NCI-H2227 treated with DMSO at 0.1 percent for 48 hours (cell line): ENCODE measurements around the gene NELFB.

Experiments used
- DNase-seq: peaks from one replicate; lab custom pipeline; 2025; lab: John Stamatoyannopoulos, UW

NELFB gene

GRCh38 chr9:137268538-137269201, 13.5 kb downstream of the NELFB start:
- no peak for DNase-seq

GRCh38 chr9:137269231-137269772, 14.2 kb downstream of the NELFB start:
- DNase-seq = no peak

DNA sequence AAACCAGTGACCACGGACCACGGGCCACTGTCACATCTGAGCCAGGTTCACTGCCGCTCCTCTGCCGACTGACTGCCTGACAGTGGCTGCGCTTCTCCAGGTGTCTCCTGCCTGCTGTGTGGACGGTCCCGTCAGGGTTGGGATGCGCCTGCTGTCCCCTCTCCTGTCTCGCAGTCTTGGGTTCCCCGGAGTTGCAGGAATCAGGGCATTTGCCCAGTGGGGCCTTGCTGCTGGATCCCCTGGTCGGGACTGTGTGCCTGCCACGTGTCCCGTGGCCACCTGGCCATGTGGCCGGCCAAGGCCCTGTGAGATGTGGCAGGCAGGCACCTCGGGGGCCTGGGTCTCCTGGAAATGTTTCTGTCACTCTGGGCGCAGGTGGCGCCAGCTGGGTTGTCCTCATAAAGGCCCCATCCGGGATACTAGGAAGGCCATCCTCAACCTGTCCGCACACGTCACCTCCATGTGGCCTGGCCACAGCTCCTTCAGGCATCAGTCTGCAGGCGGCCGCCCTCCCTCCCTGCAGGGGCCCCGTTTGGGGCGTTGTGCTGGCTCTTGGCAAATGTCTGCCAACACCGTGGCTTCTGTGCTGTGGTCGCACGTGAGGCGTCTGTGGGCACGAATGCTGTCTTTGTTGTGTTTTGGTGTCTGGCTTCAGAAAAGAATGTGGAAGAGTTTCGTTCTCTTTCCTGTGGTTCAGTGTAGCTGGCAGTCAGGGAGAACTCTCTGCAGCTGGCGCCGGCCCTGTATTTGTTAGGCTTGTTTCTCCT, 16.0 kb downstream of the NELFB start:
- no peak for DNase-seq

DNA sequence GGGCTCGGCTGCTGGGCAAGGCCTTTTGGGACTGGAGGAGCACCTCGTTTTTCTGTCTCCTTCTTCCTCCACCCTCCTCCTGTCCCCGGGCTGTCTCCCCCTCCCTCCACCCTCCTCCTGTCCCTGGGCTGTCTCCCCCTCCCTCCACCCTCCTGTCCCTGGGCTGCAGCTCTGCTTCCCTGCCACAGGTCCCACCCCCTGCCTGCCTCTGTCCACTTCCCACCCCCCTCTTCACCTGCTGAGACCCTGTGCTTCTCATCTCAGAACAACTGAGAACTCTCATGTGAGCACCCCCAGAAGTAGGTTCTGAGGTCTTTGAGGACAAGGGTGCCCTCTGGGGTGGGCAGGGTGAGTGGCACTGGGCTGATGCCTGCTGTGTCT, 16.6 kb downstream of the NELFB start:
- no peak for DNase-seq

DNA sequence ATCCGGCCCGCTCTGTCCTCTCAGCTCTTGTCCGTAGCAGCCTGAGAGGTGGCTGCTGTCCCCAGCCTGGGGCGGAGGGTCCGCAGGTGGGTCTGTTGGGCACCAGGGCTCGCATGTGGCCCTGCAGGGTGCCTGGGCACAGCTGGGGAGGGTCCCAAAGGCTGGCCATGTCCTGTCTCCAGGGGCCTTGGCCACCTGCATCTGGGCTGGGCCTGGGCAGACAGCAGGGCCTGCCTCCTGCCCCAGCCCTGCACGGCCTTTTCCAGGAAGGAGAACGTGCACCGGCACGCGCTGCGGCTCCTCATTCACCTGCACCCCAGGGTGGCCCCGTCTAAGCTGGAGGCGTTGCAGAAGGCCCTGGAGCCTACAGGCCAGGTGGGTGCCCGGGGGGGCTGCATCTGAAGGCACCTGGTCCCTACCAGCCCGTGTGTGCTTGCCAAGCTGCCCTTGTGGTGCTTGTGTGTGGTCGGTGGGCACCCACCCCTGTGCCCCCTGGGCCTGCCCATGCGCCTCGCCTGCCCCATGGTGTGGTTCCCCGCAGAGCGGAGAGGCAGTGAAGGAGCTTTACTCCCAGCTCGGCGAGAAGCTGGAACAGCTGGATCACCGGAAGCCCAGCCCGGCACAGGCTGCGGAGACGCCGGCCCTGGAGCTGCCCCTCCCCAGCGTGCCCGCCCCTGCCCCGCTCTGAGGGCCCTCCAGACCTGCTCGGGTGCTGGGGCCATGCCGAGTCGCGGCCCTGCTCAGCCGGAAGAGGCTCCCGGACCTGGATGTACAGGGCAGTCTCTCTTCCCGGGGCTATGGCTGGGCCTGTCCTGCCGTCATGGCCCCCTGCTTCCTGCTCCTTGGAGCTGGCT, 17.3 kb downstream of the NELFB start:
- no peak for DNase-seq

GRCh38 chr9:137273095-137273490, 18.0 kb downstream of the NELFB start:
- DNase-seq = no peak

- DNase-seq = no peak
Measured at GRCh38 chr9:137273611-137274320, 18.6 kb downstream of the NELFB start.

DNA sequence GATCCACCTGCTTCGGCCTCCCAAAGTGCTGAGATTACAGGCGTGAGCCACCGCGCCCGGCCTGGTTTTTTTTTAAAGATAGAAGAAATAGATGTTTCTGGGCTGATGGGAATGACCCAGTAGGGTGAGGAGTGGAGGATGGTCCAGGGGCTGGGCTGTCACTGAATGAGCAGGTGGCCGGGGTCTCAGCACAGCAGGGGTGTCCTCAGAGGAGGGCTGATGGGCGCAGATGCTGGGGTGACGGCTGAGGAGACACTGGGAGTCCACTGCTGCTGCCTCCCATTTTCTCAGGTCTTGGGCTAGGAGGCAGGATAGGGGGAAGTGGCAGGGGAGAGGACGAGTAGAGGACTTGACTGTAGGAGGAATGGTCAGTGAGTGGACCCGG, 20.1 kb downstream of the NELFB start:
- DNase-seq = no peak

- no peak for DNase-seq
Measured at GRCh38 chr9:137275588-137276472, 20.7 kb downstream of the NELFB start.

GRCh38 chr9:137276473-137277328, 21.6 kb downstream of the NELFB start:
- no peak for DNase-seq

DNA sequence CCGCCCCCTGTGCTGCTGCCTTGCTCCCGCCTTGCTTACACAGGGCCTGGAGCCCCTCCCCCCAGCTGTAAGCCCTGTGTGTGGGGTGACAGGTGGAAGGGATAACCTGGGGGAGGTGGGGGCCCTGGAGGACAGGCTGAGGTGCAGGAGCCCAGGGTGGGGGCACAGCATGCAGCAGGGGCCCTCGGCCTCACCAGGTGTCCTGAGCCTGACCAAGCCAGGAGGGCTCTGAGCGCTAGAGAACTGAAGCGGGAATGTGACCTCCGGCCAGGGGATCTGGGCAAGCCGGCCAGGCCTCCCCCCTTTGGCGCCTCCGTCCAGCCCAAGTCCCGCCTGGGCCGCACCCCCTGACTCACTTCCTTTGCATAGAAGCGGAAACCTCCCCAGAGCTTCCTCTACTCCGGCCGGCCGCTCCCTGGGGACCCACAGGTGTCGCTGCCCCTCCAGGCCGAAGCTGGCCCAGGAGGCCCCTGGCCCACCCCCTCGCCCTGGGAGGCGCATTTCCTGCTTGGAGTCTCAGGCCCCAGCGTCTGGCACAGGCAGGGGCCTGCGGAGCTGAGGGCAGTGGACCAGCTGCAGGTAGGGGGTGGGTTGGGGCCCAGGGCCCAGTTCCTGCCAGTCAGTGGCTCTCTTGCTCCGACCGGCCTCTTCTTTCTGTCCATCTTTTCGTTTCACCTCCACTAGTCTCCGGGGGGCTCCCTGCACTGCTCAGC, 22.4 kb downstream of the NELFB start, which contains the start of gene TOR4A:
Gene TOR4A (plus strand): TSS at position 398 of the 713 bp plus-strand sequence. CDS start 964 bp downstream, outside the sequence.
- no peak for DNase-seq

DNA sequence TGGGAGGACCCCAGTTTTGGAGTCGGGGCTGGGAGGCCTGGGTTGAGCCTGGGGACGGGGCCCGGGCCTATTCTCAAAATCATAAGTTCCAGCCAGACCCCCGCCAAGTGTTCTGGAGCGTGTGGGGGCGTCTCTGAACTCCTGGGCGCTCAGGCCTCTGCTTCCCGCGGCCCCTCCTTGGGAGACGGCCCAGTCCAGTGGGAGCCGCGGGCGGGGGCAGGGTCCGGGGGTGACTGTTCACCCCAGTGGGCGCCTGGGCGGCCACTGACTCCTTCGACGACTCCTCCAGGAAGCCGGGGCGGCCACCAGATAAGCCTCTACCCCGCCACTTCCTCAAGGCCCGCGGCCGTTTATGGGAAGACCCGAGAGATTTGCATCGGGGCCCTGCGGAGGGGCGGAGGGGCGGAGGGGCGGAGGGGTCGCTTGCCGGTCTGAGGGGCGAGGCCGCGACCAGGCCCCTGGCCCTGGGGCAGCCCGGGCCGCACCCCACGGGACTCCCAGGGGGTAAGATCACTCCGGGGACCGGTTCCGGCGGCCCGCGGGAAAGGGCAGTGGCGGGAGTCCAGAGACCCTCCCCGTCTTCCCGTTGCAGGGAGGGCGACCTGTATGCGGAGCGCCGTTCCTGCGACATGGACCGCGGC, 23.1 kb downstream of the NELFB start:
- DNase-seq = no peak

- DNase-seq = no peak
Measured at GRCh38 chr9:137278721-137279711, 23.9 kb downstream of the NELFB start.

DNA sequence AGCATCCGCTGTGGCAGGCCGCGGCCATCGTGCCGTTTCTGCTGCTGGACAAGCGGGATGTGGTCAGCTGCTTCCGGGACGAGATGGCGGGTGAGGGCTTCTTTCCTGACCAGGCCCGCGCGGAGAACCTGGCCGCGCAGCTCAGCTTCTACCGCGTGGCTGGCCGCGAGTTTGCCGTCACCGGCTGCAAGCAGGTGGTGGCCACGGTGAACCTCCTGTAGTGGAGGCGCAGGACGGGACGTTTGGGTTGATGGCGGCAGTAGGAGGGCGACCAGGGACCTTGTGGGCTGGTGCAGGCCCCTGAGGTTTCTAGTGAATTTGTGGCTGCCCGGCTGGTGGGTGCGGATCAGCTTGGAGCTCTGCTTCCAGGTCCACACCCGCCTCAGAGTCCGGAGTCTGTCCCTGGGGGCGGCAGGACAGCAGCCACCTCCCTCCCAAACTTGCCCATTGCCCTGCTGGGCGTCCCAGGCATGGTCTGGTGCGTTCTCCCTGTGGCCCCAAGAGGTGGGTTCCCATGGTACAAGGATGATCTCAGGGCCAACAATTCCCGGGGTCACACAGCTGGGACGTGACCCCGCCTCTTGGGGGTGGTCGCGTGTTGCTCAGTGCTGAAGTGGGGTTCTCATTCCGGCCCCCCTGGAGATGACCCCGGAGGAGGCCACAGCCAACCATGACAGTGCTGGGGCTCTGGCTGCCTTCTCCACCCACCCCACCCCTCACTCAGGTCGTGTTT, 24.8 kb downstream of the NELFB start:
- DNase-seq = no peak

GRCh38 chr9:137280474-137281344, 25.6 kb downstream of the NELFB start:
- no peak for DNase-seq
